NCI-H460 (cell line): Measurements from ENCODE around the gene RCAN2. TPM values are rescaled to one million over a fixed set of nuclear protein-coding genes. Genes with fewer than 3 reads are reported as not detected.

Experiments
- DNase-seq: peaks from one replicate; pipeline ENCODE4 v3.0.0-alpha.2; 2016; ENCODE audit warnings: low read depth; ENCODE audit errors: extremely low read depth
- total RNA-seq: library from RNA; depleted of rRNA; stranded (reverse); fragments of >200 nt; shearing (Covaris generic); gene quantifications from 2 replicates; pipeline ENCODE4 v1.2.3, GENCODE V29; 2014

The RCAN2 gene
- total RNA-seq, 1 experiment from 2014 or later: not detected

GRCh38 chr6:46221222-46221793, 269.9 kb downstream of the RCAN2 start:
- DNase-seq: peak; percentile 15

GRCh38 chr6:46220352-46221221, 270.7 kb downstream of the RCAN2 start:
- DNase-seq: no peak

- DNase-seq: no peak
Observed at GRCh38 chr6:46219661-46220060, 271.6 kb downstream of the RCAN2 start.

- no peak for DNase-seq
Observed at GRCh38 chr6:46218457-46218856, 272.8 kb downstream of the RCAN2 start.

- DNase-seq: no peak
Observed at GRCh38 chr6:46217671-46218131, 273.5 kb downstream of the RCAN2 start.

GRCh38 chr6:46216879-46217278, 274.4 kb downstream of the RCAN2 start:
- no peak for DNase-seq

GRCh38 chr6:46215777-46216176, 275.5 kb downstream of the RCAN2 start:
- no peak for DNase-seq

- no peak for DNase-seq
Observed at GRCh38 chr6:46215213-46215612, 276.0 kb downstream of the RCAN2 start.

GRCh38 chr6:46211917-46212316, 279.3 kb downstream of the RCAN2 start:
- DNase-seq: no peak

- no peak for DNase-seq
Observed at GRCh38 chr6:46210294-46210693, 281.0 kb downstream of the RCAN2 start.

- DNase-seq: no peak
Observed at GRCh38 chr6:46208303-46208702, 282.9 kb downstream of the RCAN2 start.

- DNase-seq: no peak
Observed at GRCh38 chr6:46207174-46207573, 284.1 kb downstream of the RCAN2 start.

- DNase-seq: no peak
Observed at GRCh38 chr6:46204880-46205650, 286.2 kb downstream of the RCAN2 start.

GRCh38 chr6:46203391-46204177, 287.7 kb downstream of the RCAN2 start:
- no peak for DNase-seq

- no peak for DNase-seq
Observed at GRCh38 chr6:46201702-46202101, 289.5 kb downstream of the RCAN2 start.

GRCh38 chr6:46199387-46199786, 291.9 kb downstream of the RCAN2 start:
- DNase-seq: no peak

- DNase-seq: no peak
Observed at GRCh38 chr6:46191961-46192360, 299.3 kb downstream of the RCAN2 start.

- no peak for DNase-seq
Observed at GRCh38 chr6:46190889-46191288, 300.4 kb downstream of the RCAN2 start.

- no peak for DNase-seq
Observed at GRCh38 chr6:46189726-46190125, 301.5 kb downstream of the RCAN2 start.

- DNase-seq: no peak
Observed at GRCh38 chr6:46186583-46186982, 304.7 kb downstream of the RCAN2 start.

GRCh38 chr6:46184114-46184513, 307.1 kb downstream of the RCAN2 start:
- DNase-seq: no peak
